Cardiac septum (tissue), 1 donor: ENCODE measurements around the gene CIT. TPM values are rescaled to one million over a fixed set of nuclear protein-coding genes. Genes with fewer than 3 reads are reported as not detected.

ENCODE experiments used
- DNase-seq: peaks from one replicate; pipeline ENCODE4 v3.0.0-alpha.2; 2020; ENCODE audit warnings: low spot score
- intact Hi-C: fragments of 100-400 bp; cut with DNase I; formaldehyde crosslinking; loops from one replicate; pipeline ENCODE4 v1.14.0; 2022
- total RNA-seq: library from RNA; stranded (reverse); fragmentation: NEBNext Ultra II Directional; extraction: Animal tissue kit (Norgen Biotek cat#: 25700); gene quantifications from one replicate; pipeline ENCODE4 v1.2.1, GENCODE V29; 2021
- donor health status: DM: no; HTN: no; CAD: no.

Gene CIT
- total RNA-seq, 1 donor from 2014 or later: 0.86 TPM

GRCh38 chr12:119859241-119859640 is 17.9 kb downstream of the CIT start:
- DNase-seq: no peak
- intact Hi-C loops: no loop called here

DNA sequence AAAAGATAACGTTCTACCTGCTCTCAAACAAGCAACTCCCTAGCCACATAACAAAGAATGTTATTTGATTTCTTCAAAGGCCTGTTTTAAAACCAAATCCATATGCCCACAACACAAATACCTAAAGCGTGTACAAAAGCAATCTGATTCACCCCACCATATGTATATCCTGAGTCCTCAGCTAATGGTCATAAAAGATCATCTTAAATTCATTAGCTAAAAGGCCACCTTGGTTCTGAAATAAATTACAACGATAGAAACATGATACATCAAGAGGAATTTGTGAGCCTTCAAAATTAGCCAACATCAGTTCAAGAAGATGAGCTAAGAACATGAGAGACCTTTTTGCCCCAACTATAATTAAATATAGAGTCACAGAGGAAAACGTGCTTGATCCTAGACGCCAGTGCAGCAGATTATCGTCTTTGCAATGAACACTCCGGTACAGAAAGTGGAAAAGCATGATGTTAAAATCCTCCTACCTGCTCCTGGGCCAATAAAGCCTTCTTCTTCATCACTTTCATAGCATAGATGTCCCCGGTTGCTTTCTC is 20.0 kb downstream of the CIT start:
- intact Hi-C loops: no loop called here
- DNase-seq: no peak

- no peak for DNase-seq
- intact Hi-C loops: no loop called here
Measured at GRCh38 chr12:119850330-119850729, 26.8 kb downstream of the CIT start.

GRCh38 chr12:119843100-119843499 is 34.0 kb downstream of the CIT start:
- intact Hi-C loops: no loop called here
- no peak for DNase-seq

GRCh38 chr12:119842380-119842779 is 34.7 kb downstream of the CIT start:
- DNase-seq: no peak
- intact Hi-C loops: no loop called here

DNA sequence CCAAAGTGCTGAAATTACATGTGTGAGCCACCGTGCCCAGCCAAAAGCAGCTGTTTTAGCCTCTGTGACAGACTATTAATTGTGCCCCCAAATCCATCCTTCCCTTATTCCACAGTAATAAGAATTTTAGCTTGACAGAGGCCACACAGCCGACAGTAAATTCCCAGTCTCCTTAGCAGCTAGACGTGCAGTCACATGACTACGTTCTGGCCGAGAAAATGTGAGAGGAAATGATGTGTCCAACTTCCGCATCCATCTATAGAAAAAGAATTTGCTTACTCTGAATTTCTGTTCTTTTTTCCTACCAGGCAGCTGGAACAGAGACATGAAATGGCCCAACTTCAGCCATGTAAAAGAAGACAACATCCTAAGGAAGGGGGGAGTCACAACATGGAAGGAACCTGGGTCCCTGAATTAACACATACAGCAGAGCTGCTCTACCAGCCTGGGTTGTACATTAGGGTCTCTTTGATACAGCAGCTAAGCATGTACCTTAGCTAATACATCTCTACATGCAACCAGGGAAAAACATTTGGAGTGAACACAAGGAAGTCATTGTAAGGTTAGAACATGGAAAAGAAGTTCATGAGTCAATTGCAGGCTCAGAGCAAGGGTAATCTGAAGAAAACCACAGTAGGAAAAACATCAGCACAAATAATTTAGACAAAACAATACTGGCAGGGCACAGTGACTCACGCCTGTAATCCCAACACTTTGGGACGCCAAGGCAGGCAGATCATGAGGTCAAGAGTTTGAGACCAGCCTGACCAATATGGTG is 35.5 kb downstream of the CIT start:
- DNase-seq: no peak
- intact Hi-C loops: no loop called here

DNA sequence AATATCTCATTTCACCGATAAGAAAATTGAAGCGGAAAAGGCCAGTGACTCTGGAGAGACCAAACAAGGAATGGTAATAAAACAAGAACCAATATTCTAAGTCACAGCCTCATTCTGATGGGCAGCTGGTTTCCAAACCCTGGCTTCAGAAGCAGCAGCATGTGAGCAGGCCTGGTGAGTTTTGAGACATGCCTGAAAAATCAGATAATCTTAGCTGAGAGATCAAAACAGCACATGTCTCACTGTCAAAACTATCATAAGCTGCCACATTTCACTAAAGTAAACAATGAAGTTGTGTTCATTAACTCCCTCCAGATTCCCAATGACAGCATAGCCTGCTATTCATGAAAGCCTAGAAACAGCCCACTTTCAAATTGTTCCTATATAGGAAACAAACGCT is 36.5 kb downstream of the CIT start:
- no peak for DNase-seq
- intact Hi-C loops: no loop called here

- no peak for DNase-seq
- intact Hi-C loops: no loop called here
Measured at GRCh38 chr12:119840168-119840567, 37.0 kb downstream of the CIT start.

DNA sequence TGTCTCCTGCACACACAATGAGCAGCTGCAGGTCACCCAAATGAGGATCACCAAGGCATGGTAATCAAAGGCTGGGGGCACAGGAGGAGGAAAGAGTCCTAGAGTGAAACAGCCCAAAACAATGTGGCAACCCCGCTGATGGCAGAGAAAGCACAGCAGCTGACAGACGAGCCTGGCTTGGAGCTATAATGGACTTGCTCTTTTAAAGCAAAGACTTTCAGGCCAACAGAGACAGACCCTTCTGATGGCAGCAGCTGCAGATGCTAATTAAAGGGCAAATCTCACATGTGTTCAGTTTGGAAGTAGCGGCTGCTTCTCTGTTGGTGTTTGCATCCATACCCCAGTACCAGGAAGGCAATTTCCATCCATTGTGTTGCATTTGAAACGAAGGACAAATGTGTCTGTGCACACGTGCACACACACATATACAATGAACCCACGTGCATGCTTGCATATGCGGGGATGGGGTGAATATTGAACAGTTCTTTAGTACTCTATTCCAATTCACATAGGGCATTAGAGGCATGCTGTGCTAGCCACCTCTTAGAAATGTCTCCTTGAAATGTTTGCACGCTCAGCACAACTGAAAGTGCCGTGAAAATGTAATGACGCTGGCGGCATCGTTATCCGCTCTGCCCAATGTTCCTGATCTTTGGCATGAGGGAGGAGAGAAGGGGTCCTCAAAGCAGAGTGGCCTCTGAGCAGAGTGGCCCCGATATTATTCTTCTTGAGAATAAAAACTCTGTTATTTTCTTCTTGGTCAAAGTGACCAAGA is 38.1 kb downstream of the CIT start:
- DNase-seq: no peak
- intact Hi-C loops: no loop called here

DNA sequence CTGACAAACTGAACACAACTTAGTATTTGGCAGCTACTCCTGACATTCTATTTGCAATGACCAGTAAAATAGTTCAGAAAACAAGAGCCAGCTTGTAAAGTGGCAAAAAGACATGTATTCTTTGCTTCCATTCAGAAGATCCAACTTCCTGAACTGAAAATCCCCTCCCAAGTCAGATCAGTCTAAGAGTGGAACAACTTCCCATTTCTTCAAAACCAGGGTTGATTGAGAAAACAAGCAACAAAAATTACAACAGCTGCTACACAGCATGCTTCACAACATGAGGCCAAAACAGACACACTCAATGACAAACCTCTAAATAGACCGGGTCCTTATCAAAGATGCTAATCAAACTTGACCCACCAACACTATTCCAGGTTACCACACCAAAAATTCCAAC is 40.3 kb downstream of the CIT start:
- intact Hi-C loops: no loop called here

DNA sequence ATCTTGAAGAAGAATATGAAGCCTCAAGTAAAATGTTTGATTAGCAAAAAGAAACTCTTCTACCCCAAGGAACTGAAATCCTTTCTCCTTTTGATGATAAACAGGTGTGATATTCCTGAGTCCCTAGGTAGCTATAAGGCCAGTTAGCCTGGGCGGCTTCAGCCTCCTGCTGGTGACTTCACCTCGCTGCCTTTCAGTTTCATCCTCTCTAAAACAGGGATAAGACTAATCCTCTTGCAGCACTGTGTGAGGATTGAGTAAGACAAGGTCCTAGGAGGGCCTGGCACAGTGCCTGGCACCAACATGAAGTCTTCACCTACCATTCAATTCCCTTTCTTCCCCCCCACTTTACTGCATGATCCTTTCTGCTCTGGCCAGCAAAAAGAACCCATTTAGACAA is 42.1 kb downstream of the CIT start:
- intact Hi-C loops: no loop called here
- no peak for DNase-seq

More for the DNA sequence above, 40.3 kb downstream of the CIT start:
- DNase-seq: no peak

DNA sequence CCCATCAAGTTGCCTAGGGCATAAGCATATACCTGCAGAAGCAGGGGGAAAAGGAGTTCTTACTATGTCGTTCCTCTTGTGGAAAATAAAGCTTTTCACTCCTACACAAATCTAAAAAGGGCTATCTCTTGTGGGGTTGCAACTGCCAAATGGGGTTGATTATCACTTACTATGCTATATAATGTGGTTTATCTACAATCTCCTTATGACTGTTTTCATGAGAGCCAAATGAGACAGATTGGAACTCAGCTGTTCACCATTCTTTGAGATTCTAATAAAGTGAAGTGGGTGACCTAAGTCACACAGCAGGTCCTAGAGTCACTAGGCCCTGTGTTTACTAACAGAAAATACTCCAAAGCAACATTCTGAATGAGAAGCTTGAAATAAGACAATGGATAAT is 47.7 kb downstream of the CIT start:
- intact Hi-C loops: no loop called here
- no peak for DNase-seq

DNA sequence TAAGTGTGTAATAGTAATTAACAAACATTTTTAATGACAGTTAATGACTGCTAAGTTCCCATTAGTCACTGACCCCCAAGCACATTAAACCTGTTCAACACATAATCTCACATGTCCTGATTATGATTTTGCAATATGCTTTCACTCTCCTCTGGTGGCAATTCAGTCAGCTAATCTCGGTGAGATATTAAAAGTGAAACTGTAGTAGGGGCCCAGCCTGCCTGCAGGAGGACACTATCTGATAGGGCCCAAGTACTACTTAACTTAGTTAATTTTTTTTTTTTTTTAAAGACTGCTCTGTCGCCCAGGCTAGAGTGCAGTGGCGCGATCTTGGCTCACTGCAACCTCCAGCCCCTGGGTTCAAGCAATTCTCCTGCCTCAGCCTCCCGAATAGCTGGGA is 48.8 kb downstream of the CIT start:
- intact Hi-C loops: no loop called here
- no peak for DNase-seq

DNA sequence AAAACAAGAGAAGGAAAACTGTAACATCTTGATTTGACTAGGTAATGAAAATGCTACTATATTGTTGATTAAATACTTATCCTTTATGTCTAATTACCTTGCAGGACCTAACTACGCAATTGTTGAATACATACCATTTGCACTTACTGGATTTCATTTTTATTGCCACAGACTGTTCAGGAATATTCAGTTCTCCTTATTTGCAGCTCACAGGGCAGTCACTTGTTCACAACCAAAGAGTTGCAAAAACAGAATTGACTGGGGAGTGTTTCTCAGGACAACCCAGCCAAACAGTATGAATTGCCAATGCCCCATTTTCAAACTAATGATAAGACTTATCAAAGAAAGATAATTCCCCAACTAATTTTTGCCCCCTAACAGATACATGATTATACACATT is 49.4 kb downstream of the CIT start:
- intact Hi-C loops: no loop called here
- DNase-seq: no peak

GRCh38 chr12:119826661-119827445 is 50.3 kb downstream of the CIT start:
- DNase-seq: no peak
- intact Hi-C loops: no loop called here

DNA sequence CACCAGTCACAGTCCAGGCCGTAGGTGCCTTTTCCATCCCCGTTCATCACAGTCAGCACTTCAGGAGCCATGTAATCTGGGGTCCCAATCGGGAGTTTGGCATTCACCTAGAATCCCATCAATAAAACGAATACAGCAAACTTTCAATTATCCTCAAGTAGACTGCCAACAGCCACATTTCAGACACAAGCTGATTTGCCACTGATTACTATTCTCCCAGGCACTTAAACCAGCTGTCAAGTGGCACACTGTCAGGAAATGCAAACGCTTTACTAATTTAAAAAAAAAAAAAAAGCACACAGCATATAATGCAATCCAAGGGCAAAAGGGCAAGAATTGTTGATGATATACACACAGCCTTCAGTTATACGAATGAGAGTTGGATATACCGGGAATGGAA is 51.9 kb downstream of the CIT start:
- no peak for DNase-seq
- intact Hi-C loops: no loop called here

DNA sequence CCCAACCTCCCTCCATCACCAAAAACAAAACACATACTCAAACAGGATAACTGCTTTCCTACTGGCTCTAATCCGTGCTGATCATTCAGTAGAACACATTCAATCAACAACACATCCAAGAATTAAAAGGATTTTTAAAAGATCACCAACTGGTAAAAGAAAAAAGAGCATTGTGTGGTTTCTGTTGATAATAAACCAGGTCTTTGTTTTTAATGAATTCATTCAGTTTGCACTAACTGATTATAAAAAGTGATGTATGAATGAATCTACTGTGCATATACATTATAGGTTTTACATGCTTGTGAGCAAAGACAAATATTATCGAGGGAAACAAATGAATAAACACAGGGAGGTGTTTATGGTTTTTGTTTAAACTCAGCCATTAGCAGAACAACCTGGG is 55.1 kb downstream of the CIT start:
- intact Hi-C loops: no loop called here
- no peak for DNase-seq

GRCh38 chr12:119819322-119819721 is 57.8 kb downstream of the CIT start:
- no peak for DNase-seq

GRCh38 chr12:119817546-119818343 is 59.4 kb downstream of the CIT start:
- intact Hi-C loops: no loop called here
- no peak for DNase-seq

More at GRCh38 chr12:119819322-119819721, 57.8 kb downstream of the CIT start:
- intact Hi-C loops: no loop called here
